NCI-H748 treated with DMSO at 0.1 percent for 48 hours (cell line): Measurements from ENCODE around the gene HOXC6.

Source experiments
- DNase-seq: peaks from one replicate; lab custom pipeline; 2025; lab: John Stamatoyannopoulos, UW

HOXC6 gene

GRCh38 chr12:54015018-54015931, 13.0 kb upstream of the HOXC6 start:
- DNase-seq: no peak

GRCh38 chr12:54016051-54016450, 12.2 kb upstream of the HOXC6 start:
- DNase-seq: no peak

GRCh38 chr12:54016478-54016964, 11.7 kb upstream of the HOXC6 start:
- DNase-seq: peak; percentile 80

- peak; percentile 92 for DNase-seq
Measured at GRCh38 chr12:54017027-54017788, 11.0 kb upstream of the HOXC6 start.

- peak; percentile 92 for DNase-seq
Measured at GRCh38 chr12:54017878-54018467, 10.3 kb upstream of the HOXC6 start.

GRCh38 chr12:54018468-54018984, 9.7 kb upstream of the HOXC6 start:
- no peak for DNase-seq

GRCh38 chr12:54019091-54019811, 9.0 kb upstream of the HOXC6 start:
- DNase-seq: no peak

- DNase-seq: no peak
Measured at GRCh38 chr12:54019924-54020590, 8.2 kb upstream of the HOXC6 start.

GRCh38 chr12:54020591-54021405, 7.4 kb upstream of the HOXC6 start:
- DNase-seq: no peak

- DNase-seq: no peak
Measured at GRCh38 chr12:54021432-54022013, 6.7 kb upstream of the HOXC6 start.

GRCh38 chr12:54022960-54023884, 5.0 kb upstream of the HOXC6 start:
- no peak for DNase-seq

GRCh38 chr12:54024127-54024526, 4.1 kb upstream of the HOXC6 start:
- no peak for DNase-seq

- DNase-seq: no peak
Measured at GRCh38 chr12:54024581-54025305, 3.5 kb upstream of the HOXC6 start.

GRCh38 chr12:54025499-54026405, 2.5 kb upstream of the HOXC6 start:
- no peak for DNase-seq

GRCh38 chr12:54026640-54027441, 1.4 kb upstream of the HOXC6 start:
- no peak for DNase-seq

- DNase-seq: no peak
Measured at GRCh38 chr12:54027442-54027786, 826 bp upstream of the HOXC6 start.
